ENCODE results near the gene MSMB.

The MSMB gene

GRCh38 chr10:46080886-46081285 lies 34.8 kb upstream of the MSMB start:
- no peak for FAIRE-seq
- TF ChIP-seq POLR2AphosphoS5 (IDR thresholded peaks at IDR 0.05; ENCODE audit: low read depth, low read length): no peak
- TF ChIP-seq POLR2A (IDR thresholded peaks at IDR 0.05; ENCODE audit: low read depth, low read length): no peak
- no peak for TF ChIP-seq TAF1 (IDR thresholded peaks at IDR 0.05; ENCODE audit: borderline replicate concordance, low read depth, low read length)
- DNase-seq (ENCODE audit: insufficient read length): no peak

DNA sequence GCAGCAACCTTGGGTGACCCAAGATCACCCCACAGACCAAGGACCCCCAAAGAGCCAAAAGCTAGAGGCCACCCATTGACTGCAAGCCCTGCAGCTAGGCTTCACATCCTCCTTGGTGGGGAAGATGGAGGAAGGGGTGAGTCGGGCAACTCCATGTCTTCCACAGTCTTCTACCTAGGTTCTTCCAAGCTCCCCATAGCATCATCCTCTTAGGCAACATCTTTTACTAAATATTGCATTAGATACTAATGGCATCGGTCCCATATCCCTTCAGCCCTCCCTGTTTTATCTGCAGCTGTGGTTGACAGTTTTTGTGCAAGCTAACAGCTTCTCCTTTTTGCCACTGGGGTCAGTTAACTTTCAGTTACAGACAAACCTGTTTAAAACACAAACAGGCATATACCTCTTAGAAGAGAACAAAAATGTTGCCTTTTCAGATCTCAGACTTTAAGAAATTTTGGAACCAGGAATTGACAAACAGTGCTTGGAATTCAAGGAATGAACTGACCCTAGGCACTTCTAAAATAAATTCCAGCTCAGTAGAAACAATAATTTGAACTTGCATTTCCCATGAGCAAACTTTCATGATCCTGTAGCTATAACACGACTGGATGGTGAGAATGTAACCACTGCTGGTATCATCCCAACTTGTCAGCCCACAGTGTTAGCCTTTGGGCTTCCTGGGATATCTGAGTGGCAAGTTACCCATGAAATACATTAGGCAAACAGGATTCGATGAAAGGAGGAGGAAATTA lies 33.9 kb upstream of the MSMB start:
- no peak for TF ChIP-seq POLR2A (IDR thresholded peaks at IDR 0.05; ENCODE audit: low read depth, low read length)
- no peak for TF ChIP-seq TAF1 (IDR thresholded peaks at IDR 0.05; ENCODE audit: borderline replicate concordance, low read depth, low read length)
- TF ChIP-seq POLR2AphosphoS5 (IDR thresholded peaks at IDR 0.05; ENCODE audit: low read depth, low read length): no peak
- no peak for FAIRE-seq
- DNase-seq (ENCODE audit: insufficient read length): no peak

- TF ChIP-seq POLR2AphosphoS5 (IDR thresholded peaks at IDR 0.05; ENCODE audit: low read depth, low read length): no peak
- no peak for TF ChIP-seq POLR2A (IDR thresholded peaks at IDR 0.05; ENCODE audit: low read depth, low read length)
- TF ChIP-seq TAF1 (IDR thresholded peaks at IDR 0.05; ENCODE audit: borderline replicate concordance, low read depth, low read length): no peak
- FAIRE-seq (no peak), DNase-seq (ENCODE audit: insufficient read length) (no peak)
These were observed 31.8 kb upstream of the MSMB start for GRCh38 chr10:46077731-46078413.

DNA sequence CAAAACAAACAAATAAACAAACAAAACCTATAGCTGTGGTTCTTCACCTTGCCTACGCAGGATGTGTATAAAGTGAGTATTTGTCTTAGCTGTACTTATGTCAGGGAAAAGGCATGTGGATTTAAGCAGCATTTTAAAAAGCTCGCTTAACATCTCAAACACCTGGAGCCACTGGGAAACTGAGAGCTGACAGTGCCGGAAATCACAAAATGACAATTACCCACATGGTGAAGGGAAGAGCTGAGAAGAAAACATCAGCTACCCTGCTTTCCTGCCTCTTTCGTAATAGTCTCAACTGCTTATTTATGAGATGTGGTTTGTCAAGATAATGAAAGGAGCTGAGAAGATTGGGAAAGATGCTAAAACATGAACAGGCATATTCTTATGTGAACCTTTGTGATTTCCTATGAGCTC lies 31.1 kb upstream of the MSMB start:
- TF ChIP-seq POLR2AphosphoS5 (IDR thresholded peaks at IDR 0.05; ENCODE audit: low read depth, low read length) (no peak), TAF1 (IDR thresholded peaks at IDR 0.05; ENCODE audit: borderline replicate concordance, low read depth, low read length) (no peak), POLR2A (IDR thresholded peaks at IDR 0.05; ENCODE audit: low read depth, low read length) (no peak)
- no peak for FAIRE-seq
- no peak for DNase-seq (ENCODE audit: insufficient read length)

DNA sequence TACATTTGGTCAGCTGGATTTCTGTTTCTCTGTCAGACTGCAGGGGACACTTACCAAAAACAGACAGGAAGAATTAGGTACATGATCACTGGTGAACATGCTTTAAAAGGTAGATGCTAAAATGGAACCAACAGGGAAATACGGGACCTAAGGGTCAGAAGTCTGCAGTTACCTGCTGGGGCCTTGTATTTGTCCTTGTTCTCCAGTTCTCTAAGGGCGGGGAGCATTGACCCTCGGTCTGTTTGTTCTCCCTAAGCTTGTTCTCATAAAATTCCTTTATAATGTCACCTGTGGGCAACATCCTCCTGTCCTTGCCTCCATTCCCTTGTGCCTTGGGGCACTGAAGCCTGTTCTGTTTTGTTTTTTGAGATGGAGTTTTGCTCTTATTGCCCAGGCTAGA lies 29.8 kb upstream of the MSMB start:
- no peak for DNase-seq (ENCODE audit: insufficient read length)
- TF ChIP-seq TAF1 (IDR thresholded peaks at IDR 0.05; ENCODE audit: borderline replicate concordance, low read depth, low read length): no peak
- no peak for TF ChIP-seq POLR2A (IDR thresholded peaks at IDR 0.05; ENCODE audit: low read depth, low read length)
- TF ChIP-seq POLR2AphosphoS5 (IDR thresholded peaks at IDR 0.05; ENCODE audit: low read depth, low read length): no peak
- no peak for FAIRE-seq

DNA sequence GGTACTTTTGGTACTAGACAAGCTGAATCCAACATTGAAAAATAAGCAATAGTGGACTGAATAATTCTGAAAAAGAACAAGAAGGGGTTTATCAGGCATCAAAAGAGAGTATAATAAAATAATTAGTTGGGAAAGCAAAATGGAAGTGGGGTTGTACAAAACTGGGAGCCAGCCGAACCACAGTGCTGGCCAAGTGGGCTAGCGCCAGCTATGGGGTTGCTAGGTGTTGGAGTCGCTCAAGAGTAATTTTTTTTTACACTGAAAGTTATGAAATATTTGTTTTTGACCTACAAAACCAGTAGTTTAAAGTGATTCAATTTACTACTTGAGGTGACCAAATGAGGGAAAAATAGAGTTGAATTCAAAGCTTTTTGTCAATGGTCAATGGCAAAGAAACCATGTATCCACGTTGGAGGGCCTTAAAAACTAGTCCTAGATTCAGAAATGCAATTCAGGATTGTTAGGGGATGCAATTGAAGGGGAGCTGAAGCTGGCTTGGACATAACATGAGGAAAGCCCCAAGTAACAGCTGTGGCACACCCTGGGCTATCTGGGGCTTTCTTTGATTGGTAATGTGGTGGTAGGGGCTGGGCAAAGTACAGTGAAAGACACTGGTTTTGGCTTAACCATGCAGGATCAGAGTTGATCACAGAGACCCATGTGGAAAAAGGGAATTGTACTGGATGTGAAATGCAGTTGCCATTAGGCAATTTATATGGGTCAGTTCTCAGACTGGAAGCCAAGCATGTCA lies 28.3 kb upstream of the MSMB start:
- FAIRE-seq: no peak
- TF ChIP-seq POLR2AphosphoS5 (IDR thresholded peaks at IDR 0.05; ENCODE audit: low read depth, low read length) (no peak), POLR2A (IDR thresholded peaks at IDR 0.05; ENCODE audit: low read depth, low read length) (no peak), TAF1 (IDR thresholded peaks at IDR 0.05; ENCODE audit: borderline replicate concordance, low read depth, low read length) (no peak)
- no peak for DNase-seq (ENCODE audit: insufficient read length)

- no peak for TF ChIP-seq POLR2A (IDR thresholded peaks at IDR 0.05; ENCODE audit: low read depth, low read length)
- TF ChIP-seq TAF1 (IDR thresholded peaks at IDR 0.05; ENCODE audit: borderline replicate concordance, low read depth, low read length): no peak
- no peak for TF ChIP-seq POLR2AphosphoS5 (IDR thresholded peaks at IDR 0.05; ENCODE audit: low read depth, low read length)
- FAIRE-seq (no peak), DNase-seq (ENCODE audit: insufficient read length) (no peak)
These were observed 27.5 kb upstream of the MSMB start for GRCh38 chr10:46073564-46073963.

GRCh38 chr10:46070749-46071148 lies 24.7 kb upstream of the MSMB start:
- TF ChIP-seq POLR2A (IDR thresholded peaks at IDR 0.05; ENCODE audit: low read depth, low read length) (no peak), TAF1 (IDR thresholded peaks at IDR 0.05; ENCODE audit: borderline replicate concordance, low read depth, low read length) (no peak), POLR2AphosphoS5 (IDR thresholded peaks at IDR 0.05; ENCODE audit: low read depth, low read length) (no peak)
- FAIRE-seq (no peak), DNase-seq (ENCODE audit: insufficient read length) (no peak)

GRCh38 chr10:46069771-46070463 lies 23.8 kb upstream of the MSMB start:
- DNase-seq (ENCODE audit: insufficient read length): no peak
- FAIRE-seq: no peak
- TF ChIP-seq POLR2A (IDR thresholded peaks at IDR 0.05; ENCODE audit: low read depth, low read length): no peak
- TF ChIP-seq TAF1 (IDR thresholded peaks at IDR 0.05; ENCODE audit: borderline replicate concordance, low read depth, low read length): no peak
- no peak for TF ChIP-seq POLR2AphosphoS5 (IDR thresholded peaks at IDR 0.05; ENCODE audit: low read depth, low read length)

DNA sequence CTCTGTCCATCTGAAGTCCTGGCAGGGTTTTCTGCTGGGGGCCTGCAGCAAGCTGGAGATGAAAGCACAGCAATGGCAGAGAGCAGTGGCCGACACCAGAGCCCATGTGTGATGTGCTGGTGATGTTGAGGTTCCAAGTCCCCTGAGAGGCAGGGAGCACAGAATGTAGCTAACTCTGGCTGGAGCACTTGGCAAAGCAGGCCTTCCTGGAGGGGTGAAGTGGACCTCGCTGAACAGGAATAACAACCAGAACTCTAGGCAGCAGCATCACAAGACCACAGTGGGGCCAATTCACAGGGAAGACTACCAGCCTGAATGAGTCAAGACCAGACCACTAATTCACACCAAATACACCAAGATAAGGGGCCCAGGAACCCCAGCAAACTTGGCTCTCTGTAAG lies 22.8 kb upstream of the MSMB start:
- FAIRE-seq (no peak), DNase-seq (ENCODE audit: insufficient read length) (no peak)
- TF ChIP-seq TAF1 (IDR thresholded peaks at IDR 0.05; ENCODE audit: borderline replicate concordance, low read depth, low read length): no peak
- no peak for TF ChIP-seq POLR2AphosphoS5 (IDR thresholded peaks at IDR 0.05; ENCODE audit: low read depth, low read length)
- TF ChIP-seq POLR2A (IDR thresholded peaks at IDR 0.05; ENCODE audit: low read depth, low read length): no peak

DNA sequence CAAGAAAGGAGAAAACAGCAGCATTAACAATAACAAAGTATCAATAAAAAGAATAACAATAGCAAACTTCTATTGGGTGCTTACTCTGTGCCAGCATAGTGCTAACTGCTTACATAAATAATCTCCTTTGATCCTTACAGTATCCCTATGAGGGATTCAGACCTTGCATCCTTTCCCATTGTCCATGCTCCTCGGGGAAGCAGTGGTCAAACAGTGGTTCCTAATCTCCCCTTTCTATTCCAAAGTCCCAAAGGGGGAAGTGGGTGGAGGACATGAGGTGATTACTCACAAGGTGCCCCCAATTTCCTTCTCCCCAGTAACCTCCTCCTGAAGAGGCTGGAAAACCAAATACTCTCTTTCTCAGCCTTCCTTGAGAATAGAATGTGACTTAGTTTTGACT lies 22.0 kb upstream of the MSMB start:
- FAIRE-seq (no peak), DNase-seq (ENCODE audit: insufficient read length) (no peak)
- TF ChIP-seq TAF1 (IDR thresholded peaks at IDR 0.05; ENCODE audit: borderline replicate concordance, low read depth, low read length) (no peak), POLR2AphosphoS5 (IDR thresholded peaks at IDR 0.05; ENCODE audit: low read depth, low read length) (no peak), POLR2A (IDR thresholded peaks at IDR 0.05; ENCODE audit: low read depth, low read length) (no peak)

Measured in GM12892 (cell line).